ENCODE measurements around the gene UBXN2A. TPM values are rescaled to one million over a fixed set of nuclear protein-coding genes. Genes with fewer than 3 reads are reported as not detected.
A peak's percentile ranks its signal among the peaks of the same experiment; 100 is the strongest.

UBXN2A gene, protein sequence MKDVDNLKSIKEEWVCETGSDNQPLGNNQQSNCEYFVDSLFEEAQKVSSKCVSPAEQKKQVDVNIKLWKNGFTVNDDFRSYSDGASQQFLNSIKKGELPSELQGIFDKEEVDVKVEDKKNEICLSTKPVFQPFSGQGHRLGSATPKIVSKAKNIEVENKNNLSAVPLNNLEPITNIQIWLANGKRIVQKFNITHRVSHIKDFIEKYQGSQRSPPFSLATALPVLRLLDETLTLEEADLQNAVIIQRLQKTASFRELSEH
- total RNA-seq = 1 to 10 TPM; 4.6 to 7.9 (median 6.2) TPM
- long read RNA-seq, full-length matches to known transcripts = 1 of 2 reads
- long read RNA-seq, partial matches to known transcripts = 1 of 2 reads
- long read RNA-seq, other reads (novel, unspliced or antisense) = 0 of 2 reads

DNA sequence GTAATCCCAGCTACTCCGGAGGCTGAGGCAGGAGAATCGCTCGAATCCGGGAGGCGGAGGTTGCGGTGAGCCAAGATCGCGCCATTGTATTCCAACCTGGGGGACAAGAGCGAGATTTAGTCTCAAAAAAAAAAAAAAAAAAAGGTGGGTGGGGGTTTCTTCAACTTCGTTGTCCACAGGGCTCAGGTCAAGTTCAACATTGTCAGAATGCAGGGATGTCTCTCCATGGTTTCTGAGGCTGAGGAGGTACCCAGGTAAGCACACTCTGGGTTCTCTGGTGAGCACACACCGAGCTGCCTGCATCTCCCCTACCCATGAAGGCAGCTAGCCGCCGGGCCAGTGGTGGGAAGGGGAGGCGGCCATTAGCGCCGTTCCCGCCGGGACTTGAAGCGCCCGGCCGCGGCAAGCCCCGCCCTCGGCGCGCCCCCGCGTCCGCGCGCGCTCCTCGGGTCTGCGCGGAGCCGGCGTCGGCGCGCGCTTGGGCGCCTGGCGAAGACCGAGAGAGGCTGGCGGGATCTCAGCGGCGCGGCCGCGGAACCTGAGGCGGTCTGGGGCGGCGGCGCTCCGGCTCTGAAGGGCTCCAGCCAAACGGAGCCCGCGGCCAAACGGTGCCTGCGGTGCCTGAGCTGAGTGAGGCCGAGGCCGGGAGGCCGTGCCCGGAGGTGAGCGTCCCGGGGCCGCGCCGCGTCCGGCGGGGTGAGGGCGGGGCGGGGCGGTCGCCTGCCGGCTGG is at the start of gene UBXN2A:
UBXN2A (plus strand) TSS at position 477 of the 731 bp plus-strand sequence. CDS start 17,852 bp downstream, outside the sequence.
- TF ChIP-seq, protein P1, sequence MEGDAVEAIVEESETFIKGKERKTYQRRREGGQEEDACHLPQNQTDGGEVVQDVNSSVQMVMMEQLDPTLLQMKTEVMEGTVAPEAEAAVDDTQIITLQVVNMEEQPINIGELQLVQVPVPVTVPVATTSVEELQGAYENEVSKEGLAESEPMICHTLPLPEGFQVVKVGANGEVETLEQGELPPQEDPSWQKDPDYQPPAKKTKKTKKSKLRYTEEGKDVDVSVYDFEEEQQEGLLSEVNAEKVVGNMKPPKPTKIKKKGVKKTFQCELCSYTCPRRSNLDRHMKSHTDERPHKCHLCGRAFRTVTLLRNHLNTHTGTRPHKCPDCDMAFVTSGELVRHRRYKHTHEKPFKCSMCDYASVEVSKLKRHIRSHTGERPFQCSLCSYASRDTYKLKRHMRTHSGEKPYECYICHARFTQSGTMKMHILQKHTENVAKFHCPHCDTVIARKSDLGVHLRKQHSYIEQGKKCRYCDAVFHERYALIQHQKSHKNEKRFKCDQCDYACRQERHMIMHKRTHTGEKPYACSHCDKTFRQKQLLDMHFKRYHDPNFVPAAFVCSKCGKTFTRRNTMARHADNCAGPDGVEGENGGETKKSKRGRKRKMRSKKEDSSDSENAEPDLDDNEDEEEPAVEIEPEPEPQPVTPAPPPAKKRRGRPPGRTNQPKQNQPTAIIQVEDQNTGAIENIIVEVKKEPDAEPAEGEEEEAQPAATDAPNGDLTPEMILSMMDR (IDR thresholded peaks at IDR 0.05) = no peak
- peak; percentile 78 for TF ChIP-seq POLR2A (IDR thresholded peaks at IDR 0.05)
- peak within 1 kb of the TSS; percentile 87 to 91 (median 87) for H3K27ac ChIP-seq
- DNase-seq (peak; percentile 80 to 82 (median 80)), ATAC-seq (peak; percentile 88 to 95 (median 92))
- H3K4me1 ChIP-seq = peaks cover 0 to 8% (median 0%) of the 10 kb centered on the region in 4 donors
- intact Hi-C loops (cut with DNase I) = no loop called here
- WGBS (ENCODE audit: insufficient coverage, low coverage, low lambda C conversion rate, missing lambda C conversion rate) = 1% methylated on average over 10 of the region's 77 CpGs
- H3K36me3 ChIP-seq = no peaks in the 10 kb centered on the region
- H3K27me3 ChIP-seq = no peaks in the 10 kb centered on the region
- peak within 1 kb of the TSS; percentile 70 to 86 (median 75) for H3K4me3 ChIP-seq
- H3K9me3 ChIP-seq = no peaks in the 10 kb centered on the region

DNA sequence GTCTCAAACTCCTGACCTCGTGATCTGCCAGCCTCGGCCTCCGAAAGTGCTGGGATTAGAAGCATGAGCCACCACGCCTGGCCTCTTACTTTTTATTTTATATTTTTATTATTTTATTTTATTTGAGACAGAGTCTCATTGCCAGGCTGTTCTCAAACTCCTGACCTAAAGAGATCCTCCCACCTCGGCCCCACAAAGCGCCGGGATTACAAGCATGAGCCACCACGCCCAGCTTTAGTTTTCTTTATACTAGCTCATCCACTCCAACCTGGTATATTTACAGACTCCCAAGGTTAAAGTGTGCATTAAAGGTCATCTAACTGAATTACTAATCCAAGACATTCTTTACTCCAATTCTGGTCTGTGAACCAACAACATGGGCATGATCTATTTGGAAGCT is 40.1 kb upstream of the UBXN2A start:
- intact Hi-C loops (cut with DNase I) = no loop called here
- Histone ChIP-seq H3K4me1 (peaks cover 0 to 19% (median 3%) of the 10 kb centered on the region in 4 donors), H3K36me3 (no peaks in the 10 kb centered on the region), H3K9me3 (no peaks in the 10 kb centered on the region), H3K27me3 (no peaks in the 10 kb centered on the region), H3K4me3 (no peak overlapping the region), H3K27ac (no peak overlapping the region)
- no peak for TF ChIP-seq POLR2A (IDR thresholded peaks at IDR 0.05)
- TF ChIP-seq, protein P1 (IDR thresholded peaks at IDR 0.05) = no peak
- no peak for DNase-seq
- WGBS (ENCODE audit: insufficient coverage, low coverage, low lambda C conversion rate, missing lambda C conversion rate) = 98% methylated on average over 8 of the region's 8 CpGs
- no peak for ATAC-seq

DNA sequence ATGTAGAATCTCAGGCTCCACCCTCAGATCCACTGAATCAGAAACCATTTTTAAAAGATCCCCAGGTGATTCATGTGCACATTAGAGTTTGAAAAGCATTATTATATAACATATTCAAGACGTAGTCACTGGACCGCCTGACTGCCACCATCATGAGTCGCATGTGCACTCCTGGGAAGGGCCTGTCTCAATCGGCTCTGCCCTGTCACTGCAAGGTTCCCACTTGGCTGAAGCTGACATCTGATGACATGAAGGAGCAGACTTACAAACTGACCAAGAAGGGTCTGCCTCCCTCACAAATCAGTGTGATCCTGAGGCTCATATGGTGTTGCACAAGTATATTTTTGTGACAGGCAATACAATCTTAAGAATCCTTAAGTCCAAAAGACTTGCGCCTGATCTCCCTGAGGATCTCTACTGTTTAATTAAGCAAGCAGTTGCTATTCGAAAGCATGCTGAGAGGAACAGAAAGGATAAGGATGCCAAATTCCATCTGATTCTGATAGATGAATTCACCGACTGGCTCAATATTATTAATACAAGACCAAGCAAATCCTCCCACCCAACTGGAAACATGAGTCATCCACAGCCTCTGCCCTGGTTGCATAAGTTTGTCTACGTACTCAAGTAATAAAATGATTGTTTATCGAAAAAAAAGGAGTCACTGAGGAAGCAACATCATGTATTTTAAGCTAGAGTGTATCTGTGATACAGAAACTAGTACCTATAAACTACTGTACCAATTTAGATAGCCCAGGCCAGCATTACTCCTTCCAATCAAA is 39.5 kb upstream of the UBXN2A start:
- no peaks in the 10 kb centered on the region for H3K27me3 ChIP-seq
- no peaks in the 10 kb centered on the region for H3K9me3 ChIP-seq
- no peak overlapping the region for H3K4me3 ChIP-seq
- ATAC-seq = peak in 1 of 4 donors; percentile 74
- TF ChIP-seq POLR2A (IDR thresholded peaks at IDR 0.05) = no peak
- TF ChIP-seq, protein P1 (IDR thresholded peaks at IDR 0.05) = no peak
- no peaks in the 10 kb centered on the region for H3K36me3 ChIP-seq
- H3K27ac ChIP-seq = no peak overlapping the region
- peaks cover 0 to 19% (median 3%) of the 10 kb centered on the region in 4 donors for H3K4me1 ChIP-seq
- DNase-seq = no peak
- WGBS (ENCODE audit: insufficient coverage, low coverage, low lambda C conversion rate, missing lambda C conversion rate) = 70% methylated on average over 7 of the region's 9 CpGs
- intact Hi-C loops (cut with DNase I) = no loop called here

Measured in right lobe of liver (tissue), 6 donors.